Loucy (cell line): ENCODE data around the gene ADCY7.

Source experiments
- CTCF ChIP-seq: fragments of 200-600 bp; sonication (generic); conservative IDR thresholded peaks from 2 replicates; pipeline ENCODE4 v1.5.1; 2014; ENCODE audit warnings: mild to moderate bottlenecking, antibody characterized with exemption, low read length
- EZH2phosphoT487 ChIP-seq: fragments of 200-600 bp; IDR thresholded peaks from 2 replicates; pipeline ENCODE4 v1.6.1; 2018; ENCODE audit warnings: antibody characterized with exemption, mild to moderate bottlenecking, moderate library complexity, borderline replicate concordance

- TF ChIP-seq CTCF: no peak
- TF ChIP-seq EZH2phosphoT487: no peak
Measured at GRCh38 chr16:50235581-50235980, 30.8 kb upstream of the ADCY7 start.
